GM12878 (cell line): ENCODE results near the gene ZNF280D.

Source experiments
- CBX5 ChIP-seq: sonication (generic); IDR thresholded peaks from 2 replicates; pipeline ENCODE4 v1.6.1; 2016; ENCODE audit warnings: low read depth, moderate library complexity, mild to moderate bottlenecking, inconsistent platforms
- EP300 ChIP-seq, 2 experiments: fragments of 150-350 bp in 1 of 2; IDR thresholded peaks; 2 replicates each; pipeline ENCODE4 v1.6.1; 2011 to 2012; ENCODE audit warnings: low read depth in 2 of 2, low read length in 2 of 2, borderline replicate concordance in 1 of 2, improper control_type of control experiment in 1 of 2, inconsistent platforms in 1 of 2; ENCODE audit not compliant: control insufficient read depth in 1 of 2
- ESRRA ChIP-seq: IDR thresholded peaks from 2 replicates; pipeline ENCODE4 v1.6.1; 2012; ENCODE audit warnings: mild to moderate bottlenecking, low read length, improper control_type of control experiment
- GABPA ChIP-seq: IDR thresholded peaks from 2 replicates; pipeline ENCODE4 v1.6.1; 2014; ENCODE audit warnings: antibody characterized with exemption, low read depth, mild to moderate bottlenecking, inconsistent platforms
- IKZF2 ChIP-seq, 2 experiments: fragments of 450-650 bp; IDR thresholded peaks; 2 replicates each; pipeline ENCODE4 v1.6.1; 2017; ENCODE audit warnings: mild to moderate bottlenecking in 2 of 2, moderate library complexity in 2 of 2
- NFIC ChIP-seq: IDR thresholded peaks from 2 replicates; pipeline ENCODE4 v1.6.1; 2012; ENCODE audit warnings: low read depth, mild to moderate bottlenecking, inconsistent platforms, low read length, moderate library complexity
- REST ChIP-seq: IDR thresholded peaks from 2 replicates; pipeline ENCODE4 v1.6.1; 2012; ENCODE audit warnings: mild to moderate bottlenecking, low read depth, low read length
- SMAD1 ChIP-seq: fragments of 450-650 bp; IDR thresholded peaks from 2 replicates; pipeline ENCODE4 v1.6.1; 2018; ENCODE audit warnings: mild to moderate bottlenecking, low read depth; ENCODE audit not compliant: partially characterized antibody
- SMC3 ChIP-seq: IDR thresholded peaks from 2 replicates; pipeline ENCODE4 v1.6.1; 2011; ENCODE audit warnings: low read length, improper control_type of control experiment, borderline replicate concordance
- STAT3 ChIP-seq: IDR thresholded peaks from 2 replicates; pipeline ENCODE4 v1.6.1; 2011; ENCODE audit warnings: low read depth, low read length, improper control_type of control experiment
- TCF12 ChIP-seq: IDR thresholded peaks from 2 replicates; pipeline ENCODE4 v1.6.1; 2011; ENCODE audit warnings: low read depth, mild to moderate bottlenecking, low read length
- ZNF24 ChIP-seq: fragments of 450-650 bp; IDR thresholded peaks from 2 replicates; pipeline ENCODE4 v1.6.1; 2017; ENCODE audit warnings: antibody characterized with exemption, mild to moderate bottlenecking
- ZZZ3 ChIP-seq: IDR thresholded peaks from 2 replicates; pipeline ENCODE4 v1.6.1; 2011; ENCODE audit warnings: low read depth; ENCODE audit not compliant: control insufficient read depth, insufficient read length
- TF ChIP-seq, protein P1 (sequence below), 3 experiments: IDR thresholded peaks in 2 of 3; conservative IDR thresholded peaks in 1 of 3; 2 replicates each; pipeline ENCODE4 v1.5.1; 2011; ENCODE audit warnings: low read depth in 3 of 3, low read length in 3 of 3, mild to moderate bottlenecking in 3 of 3, control low read depth in 2 of 3, moderate library complexity in 2 of 3, inconsistent platforms in 1 of 3, mixed read lengths in 1 of 3; ENCODE audit not compliant: control insufficient read depth in 2 of 3, insufficient read depth in 1 of 3; ENCODE audit errors: extremely low read depth in 1 of 3

DNA sequence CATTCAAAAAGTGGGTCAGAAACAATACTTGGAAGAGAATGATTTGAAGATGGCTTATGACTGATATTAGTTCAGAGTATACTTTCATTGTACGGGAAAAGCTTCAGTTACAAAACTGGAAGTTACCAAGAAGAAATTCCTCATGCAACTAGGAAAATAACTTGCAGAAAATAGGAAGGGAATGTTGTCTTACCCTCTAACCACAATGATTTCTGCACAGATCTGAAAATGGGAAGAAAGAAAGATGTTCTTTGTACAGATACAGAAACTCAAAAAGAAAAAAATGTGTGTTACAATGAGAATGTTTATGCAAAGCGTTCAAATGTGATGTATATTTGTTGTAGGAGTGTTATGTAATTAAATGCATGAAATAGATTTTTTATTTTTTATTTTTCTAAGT, 3.7 kb downstream of the ZNF280D start:
- TF ChIP-seq SMC3 (no peak), TCF12 (no peak), EP300 (IDR thresholded peaks at IDR 0.05; ENCODE audit: borderline replicate concordance in 1 of 2, control insufficient read depth in 1 of 2, low read depth in 2 of 2, low read length in 2 of 2) (no peak), NFIC (no peak), ZZZ3 (no peak), IKZF2 (IDR thresholded peaks at IDR 0.05) (no peak), ZNF24 (no peak), GABPA (no peak), ESRRA (no peak), STAT3 (no peak), REST (no peak), CBX5 (no peak), SMAD1 (no peak)
- TF ChIP-seq, protein P1, sequence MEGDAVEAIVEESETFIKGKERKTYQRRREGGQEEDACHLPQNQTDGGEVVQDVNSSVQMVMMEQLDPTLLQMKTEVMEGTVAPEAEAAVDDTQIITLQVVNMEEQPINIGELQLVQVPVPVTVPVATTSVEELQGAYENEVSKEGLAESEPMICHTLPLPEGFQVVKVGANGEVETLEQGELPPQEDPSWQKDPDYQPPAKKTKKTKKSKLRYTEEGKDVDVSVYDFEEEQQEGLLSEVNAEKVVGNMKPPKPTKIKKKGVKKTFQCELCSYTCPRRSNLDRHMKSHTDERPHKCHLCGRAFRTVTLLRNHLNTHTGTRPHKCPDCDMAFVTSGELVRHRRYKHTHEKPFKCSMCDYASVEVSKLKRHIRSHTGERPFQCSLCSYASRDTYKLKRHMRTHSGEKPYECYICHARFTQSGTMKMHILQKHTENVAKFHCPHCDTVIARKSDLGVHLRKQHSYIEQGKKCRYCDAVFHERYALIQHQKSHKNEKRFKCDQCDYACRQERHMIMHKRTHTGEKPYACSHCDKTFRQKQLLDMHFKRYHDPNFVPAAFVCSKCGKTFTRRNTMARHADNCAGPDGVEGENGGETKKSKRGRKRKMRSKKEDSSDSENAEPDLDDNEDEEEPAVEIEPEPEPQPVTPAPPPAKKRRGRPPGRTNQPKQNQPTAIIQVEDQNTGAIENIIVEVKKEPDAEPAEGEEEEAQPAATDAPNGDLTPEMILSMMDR (IDR thresholded peaks at IDR 0.05 in 2 of 3, conservative IDR thresholded peaks at IDR 0.05 in 1 of 3; ENCODE audit: control insufficient read depth in 2 of 3, extremely low read depth in 1 of 3, insufficient read depth in 1 of 3, low read depth in 3 of 3, low read length in 3 of 3): no peak
